SU-DHL-6 (cell line): ENCODE measurements around the gene ADCY2.

Experiments
- H2AFZ ChIP-seq: fragments of 200-600 bp; sonication (generic); 2 replicates; pipeline ENCODE4 v1.6.1; 2014; ENCODE audit warnings: low read depth, mild to moderate bottlenecking, moderate library complexity, mixed read lengths, antibody characterized with exemption, low read length; ENCODE audit not compliant: severe bottlenecking
- H3F3A ChIP-seq: fragments of 200-600 bp; shearing (Covaris generic); 2 replicates; pipeline ENCODE4 v1.6.0; 2016; ENCODE audit warnings: antibody characterized with exemption, mild to moderate bottlenecking; ENCODE audit not compliant: insufficient read depth
- H3K27ac ChIP-seq: fragments of 200-600 bp; sonication (generic); 2 replicates; pipeline ENCODE4 v1.5.1; 2016; ENCODE audit warnings: low read depth, mild to moderate bottlenecking, low read length, moderate library complexity, mixed read lengths
- H3K27me3 ChIP-seq: fragments of 200-600 bp; sonication (generic), shearing (Covaris generic); 2 replicates; pipeline ENCODE4 v1.6.0; 2014; ENCODE audit warnings: mild to moderate bottlenecking, low read length
- H3K36me3 ChIP-seq: fragments of 200-600 bp; sonication (generic); 2 replicates; pipeline ENCODE4 v1.6.1; 2014; ENCODE audit warnings: mild to moderate bottlenecking, low read length, mixed read lengths
- H3K4me2 ChIP-seq: fragments of 300-600, 200-600 bp; shearing (Covaris generic), sonication (generic); 2 replicates; pipeline ENCODE4 v1.6.0; 2014; ENCODE audit warnings: low read length, low read depth, mild to moderate bottlenecking; ENCODE audit not compliant: poor library complexity, severe bottlenecking
- H3K4me3 ChIP-seq: fragments of 200-600 bp; sonication (generic); 2 replicates; pipeline ENCODE4 v1.5.1; 2014; ENCODE audit warnings: antibody characterized with exemption, low read length, mild to moderate bottlenecking, mixed read lengths; ENCODE audit not compliant: insufficient read depth, poor library complexity, severe bottlenecking
- H3K79me2 ChIP-seq: fragments of 200-600 bp; sonication (generic); 2 replicates; pipeline ENCODE4 v1.6.1; 2014; ENCODE audit warnings: mild to moderate bottlenecking, low read length, moderate library complexity; ENCODE audit not compliant: insufficient read depth
- H3K9ac ChIP-seq: fragments of 200-600 bp; sonication (generic); 2 replicates; pipeline ENCODE4 v1.7.0; 2014; ENCODE audit warnings: mild to moderate bottlenecking, low read length
- H3K9me2 ChIP-seq: fragments of 200-600 bp; sonication (generic); replicated peaks from 2 replicates; pipeline ENCODE4 v1.6.1; 2014; ENCODE audit warnings: low read length; ENCODE audit not compliant: insufficient read depth
- H3K9me3 ChIP-seq: fragments of 200-600 bp; sonication (generic); 2 replicates; pipeline ENCODE4 v1.6.1; 2014; ENCODE audit warnings: low read length, mixed read lengths; ENCODE audit not compliant: insufficient read depth
- H4K20me1 ChIP-seq: fragments of 200-600 bp; sonication (generic); 2 replicates; pipeline ENCODE4 v1.6.1; 2014; ENCODE audit warnings: low read depth, mild to moderate bottlenecking, antibody characterized with exemption, low read length, moderate library complexity, mixed read lengths
- EZH2phosphoT487 ChIP-seq: fragments of 200-600 bp; sonication (generic), shearing (Covaris generic); conservative IDR thresholded peaks from 2 replicates; pipeline ENCODE4 v1.6.1; 2018; ENCODE audit warnings: mild to moderate bottlenecking, antibody characterized with exemption, low read length, moderate library complexity, mixed read lengths
- TF ChIP-seq, protein P1 (sequence below): fragments of 200-600 bp; sonication (generic); IDR thresholded peaks from one replicate; pipeline ENCODE4 v1.5.1; 2017; ENCODE audit warnings: antibody characterized with exemption, mild to moderate bottlenecking, low read length, moderate library complexity; ENCODE audit not compliant: insufficient read depth, poor library complexity, severe bottlenecking

The ADCY2 gene

DNA sequence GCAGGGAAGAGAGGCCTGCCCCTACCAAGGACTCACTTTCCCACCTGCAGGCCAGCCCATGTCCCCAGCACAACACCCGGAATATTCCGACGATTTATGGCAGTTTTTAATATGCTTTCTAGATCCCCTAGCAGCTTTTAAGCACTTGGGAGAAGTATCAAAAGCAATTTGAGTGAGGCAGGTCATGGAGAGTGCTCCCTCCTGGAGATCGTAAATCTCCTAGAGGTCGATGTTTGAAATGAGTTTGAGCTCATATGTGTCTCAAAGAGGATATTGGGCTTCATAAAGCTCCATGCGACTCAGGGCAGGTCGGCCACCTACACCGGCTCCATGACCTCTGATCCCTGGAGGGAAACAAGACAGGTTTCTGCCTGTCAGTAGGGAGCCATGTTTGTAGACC is 427.7 kb downstream of the ADCY2 start:
- H3K9ac ChIP-seq, result no peak overlapping the region
- no peaks in the 10 kb centered on the region for H3K27me3 ChIP-seq
- no peak overlapping the region for H3K4me3 ChIP-seq
- H3K79me2 ChIP-seq, result no peaks in the 10 kb centered on the region
- TF ChIP-seq, protein P1, sequence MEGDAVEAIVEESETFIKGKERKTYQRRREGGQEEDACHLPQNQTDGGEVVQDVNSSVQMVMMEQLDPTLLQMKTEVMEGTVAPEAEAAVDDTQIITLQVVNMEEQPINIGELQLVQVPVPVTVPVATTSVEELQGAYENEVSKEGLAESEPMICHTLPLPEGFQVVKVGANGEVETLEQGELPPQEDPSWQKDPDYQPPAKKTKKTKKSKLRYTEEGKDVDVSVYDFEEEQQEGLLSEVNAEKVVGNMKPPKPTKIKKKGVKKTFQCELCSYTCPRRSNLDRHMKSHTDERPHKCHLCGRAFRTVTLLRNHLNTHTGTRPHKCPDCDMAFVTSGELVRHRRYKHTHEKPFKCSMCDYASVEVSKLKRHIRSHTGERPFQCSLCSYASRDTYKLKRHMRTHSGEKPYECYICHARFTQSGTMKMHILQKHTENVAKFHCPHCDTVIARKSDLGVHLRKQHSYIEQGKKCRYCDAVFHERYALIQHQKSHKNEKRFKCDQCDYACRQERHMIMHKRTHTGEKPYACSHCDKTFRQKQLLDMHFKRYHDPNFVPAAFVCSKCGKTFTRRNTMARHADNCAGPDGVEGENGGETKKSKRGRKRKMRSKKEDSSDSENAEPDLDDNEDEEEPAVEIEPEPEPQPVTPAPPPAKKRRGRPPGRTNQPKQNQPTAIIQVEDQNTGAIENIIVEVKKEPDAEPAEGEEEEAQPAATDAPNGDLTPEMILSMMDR, result no peak
- no peak for TF ChIP-seq EZH2phosphoT487
- H3K4me2 ChIP-seq, result no peak overlapping the region
- H3K36me3 ChIP-seq, result no peaks in the 10 kb centered on the region
- no peaks in the 10 kb centered on the region for H3F3A ChIP-seq
- no peaks in the 10 kb centered on the region for H3K9me2 ChIP-seq
- no peak overlapping the region for H3K27ac ChIP-seq
- no peaks in the 10 kb centered on the region for H3K9me3 ChIP-seq
- no peaks in the 10 kb centered on the region for H4K20me1 ChIP-seq
- H2AFZ ChIP-seq, result no peak overlapping the region

DNA sequence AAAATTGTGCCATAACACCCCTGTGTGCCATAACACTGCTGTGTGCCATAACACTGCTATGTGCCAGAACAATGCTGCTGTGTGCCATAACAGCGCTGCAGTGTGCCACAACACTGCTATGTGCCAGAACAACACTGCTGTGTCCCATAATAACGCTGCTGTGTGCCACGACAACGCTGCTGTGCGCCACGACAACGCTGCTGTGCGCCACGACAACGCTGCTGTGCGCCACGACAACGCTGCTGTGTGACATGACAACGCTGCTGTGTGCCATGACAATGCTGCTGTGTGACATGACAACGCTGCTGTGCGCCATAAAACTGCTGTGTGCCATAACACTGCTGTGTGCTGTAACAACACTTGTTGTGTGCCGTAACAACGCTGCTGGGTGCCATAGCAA is 429.1 kb downstream of the ADCY2 start:
- Histone ChIP-seq H3K9me2 (no peaks in the 10 kb centered on the region), H3K9ac (no peak overlapping the region), H3K9me3 (no peaks in the 10 kb centered on the region), H3K4me3 (no peak overlapping the region), H3K36me3 (no peaks in the 10 kb centered on the region), H3K27ac (no peak overlapping the region), H4K20me1 (no peaks in the 10 kb centered on the region), H3K79me2 (no peaks in the 10 kb centered on the region), H2AFZ (no peak overlapping the region), H3F3A (no peaks in the 10 kb centered on the region), H3K27me3 (no peaks in the 10 kb centered on the region), H3K4me2 (no peak overlapping the region)
- no peak for TF ChIP-seq EZH2phosphoT487
- TF ChIP-seq, protein P1, result no peak

DNA sequence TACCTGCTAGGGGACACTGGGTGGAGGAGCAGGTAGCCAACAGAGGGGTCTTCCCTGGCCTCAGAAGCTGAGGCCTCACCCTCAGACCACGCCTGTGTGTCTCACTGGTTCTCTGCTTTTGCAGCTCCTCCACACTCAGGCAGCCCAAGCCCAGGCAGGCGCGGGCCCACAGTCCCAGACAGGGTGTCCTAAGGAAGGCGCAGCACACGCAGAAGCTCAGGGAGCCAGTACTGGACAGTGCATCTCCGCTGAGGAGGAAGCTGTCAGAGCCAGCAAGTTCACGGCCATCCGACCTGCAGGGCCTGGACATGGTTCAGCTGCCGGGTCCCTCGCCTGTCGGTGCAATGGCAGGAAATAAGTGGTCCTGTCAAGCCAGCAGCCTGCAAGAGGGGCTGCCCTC is 429.7 kb downstream of the ADCY2 start:
- TF ChIP-seq, protein P1, result no peak
- no peak for TF ChIP-seq EZH2phosphoT487
- H4K20me1 ChIP-seq, result no peaks in the 10 kb centered on the region

More for the DNA sequence above, 429.7 kb downstream of the ADCY2 start:
- no peak overlapping the region for H3K9ac ChIP-seq
- no peak overlapping the region for H3K27ac ChIP-seq
- H3K4me2 ChIP-seq, result no peak overlapping the region
- H2AFZ ChIP-seq, result no peak overlapping the region
- H3F3A ChIP-seq, result no peaks in the 10 kb centered on the region
- H3K79me2 ChIP-seq, result no peaks in the 10 kb centered on the region
- no peak overlapping the region for H3K4me3 ChIP-seq
- H3K36me3 ChIP-seq, result no peaks in the 10 kb centered on the region
- H3K27me3 ChIP-seq, result no peaks in the 10 kb centered on the region
- no peaks in the 10 kb centered on the region for H3K9me3 ChIP-seq
- no peaks in the 10 kb centered on the region for H3K9me2 ChIP-seq
